ENCODE data around the gene COX6A1. TPM values are rescaled to one million over a fixed set of nuclear protein-coding genes. Genes with fewer than 3 reads are reported as not detected.

The COX6A1 gene
- total RNA-seq, 1 donor from 2014 or later, result 119 TPM

- DNase-seq, result no peak
- intact Hi-C loops (cut with DNase I), result no loop called here
Observed at GRCh38 chr12:120460157-120460556, 22.2 kb downstream of the COX6A1 start.

GRCh38 chr12:120462099-120462640 is 24.3 kb downstream of the COX6A1 start:
- intact Hi-C loops (cut with DNase I), result no loop called here
- no peak for DNase-seq
- no peak for ATAC-seq (ENCODE audit: poor library complexity)

More at GRCh38 chr12:120460157-120460556, 22.2 kb downstream of the COX6A1 start:
- ATAC-seq (ENCODE audit: poor library complexity), result no peak

- ATAC-seq (ENCODE audit: poor library complexity), result no peak
- no peak for DNase-seq
- intact Hi-C loops (cut with DNase I), result no loop called here
Observed at GRCh38 chr12:120463712-120464111, 25.8 kb downstream of the COX6A1 start.

GRCh38 chr12:120465756-120466155 is 27.8 kb downstream of the COX6A1 start:
- ATAC-seq (ENCODE audit: poor library complexity), result no peak
- DNase-seq, result no peak
- intact Hi-C loops (cut with DNase I), result no loop called here

- DNase-seq, result peak; percentile 50
- no peak for ATAC-seq (ENCODE audit: poor library complexity)
- intact Hi-C loops (cut with DNase I), result no loop called here
Observed at GRCh38 chr12:120466560-120467315, 28.8 kb downstream of the COX6A1 start.

- intact Hi-C loops (cut with DNase I), result no loop called here
- ATAC-seq (ENCODE audit: poor library complexity), result no peak
- DNase-seq, result no peak
Observed at GRCh38 chr12:120467439-120467838, 29.5 kb downstream of the COX6A1 start.

GRCh38 chr12:120468325-120468820 is 30.5 kb downstream of the COX6A1 start:
- ATAC-seq (ENCODE audit: poor library complexity) (peak; percentile 9), DNase-seq (peak; percentile 50)
- intact Hi-C loops (cut with DNase I), result no loop called here

GRCh38 chr12:120468821-120469449 is 31.0 kb downstream of the COX6A1 start:
- ATAC-seq (ENCODE audit: poor library complexity) (peak; percentile 28), DNase-seq (peak; percentile 56)
- intact Hi-C loops (cut with DNase I), result no loop called here

GRCh38 chr12:120469450-120470149 is 31.7 kb downstream of the COX6A1 start, which contains the start of gene SRSF9:
Gene SRSF9 (minus strand): TSS chr12:120469748. CDS start chr12:120469609, 139 bp downstream.
- DNase-seq (peak; percentile 98), ATAC-seq (ENCODE audit: poor library complexity) (peak; percentile 98)
- intact Hi-C loops (cut with DNase I), result no loop called here

GRCh38 chr12:120470150-120470784 is 32.4 kb downstream of the COX6A1 start:
- ATAC-seq (ENCODE audit: poor library complexity) (peak; percentile 26), DNase-seq (no peak)
- intact Hi-C loops (cut with DNase I), result no loop called here

GRCh38 chr12:120472521-120472920 is 34.6 kb downstream of the COX6A1 start:
- DNase-seq (no peak), ATAC-seq (ENCODE audit: poor library complexity) (no peak)
- intact Hi-C loops (cut with DNase I), result no loop called here

GRCh38 chr12:120473807-120474615 is 36.1 kb downstream of the COX6A1 start:
- ATAC-seq (ENCODE audit: poor library complexity) (no peak), DNase-seq (no peak)
- intact Hi-C loops (cut with DNase I), result no loop called here

- intact Hi-C loops (cut with DNase I), result no loop called here
- no peak for DNase-seq
- no peak for ATAC-seq (ENCODE audit: poor library complexity)
Observed at GRCh38 chr12:120474616-120474960, 36.7 kb downstream of the COX6A1 start.

GRCh38 chr12:120475643-120476042 is 37.7 kb downstream of the COX6A1 start:
- intact Hi-C loops (cut with DNase I), result no loop called here
- ATAC-seq (ENCODE audit: poor library complexity) (no peak), DNase-seq (no peak)

GRCh38 chr12:120479458-120479857 is 41.5 kb downstream of the COX6A1 start:
- no peak for ATAC-seq (ENCODE audit: poor library complexity)

GRCh38 chr12:120480211-120480610 is 42.3 kb downstream of the COX6A1 start:
- DNase-seq (no peak), ATAC-seq (ENCODE audit: poor library complexity) (no peak)
- intact Hi-C loops (cut with DNase I), result no loop called here

More at GRCh38 chr12:120479458-120479857, 41.5 kb downstream of the COX6A1 start:
- intact Hi-C loops (cut with DNase I), result no loop called here
- DNase-seq, result no peak

GRCh38 chr12:120481022-120481767 is 43.3 kb downstream of the COX6A1 start:
- intact Hi-C loops (cut with DNase I), result no loop called here
- ATAC-seq (ENCODE audit: poor library complexity) (no peak), DNase-seq (no peak)
